M059J (cell line): ENCODE measurements around the gene FBXO42. TPM values are rescaled to one million over a fixed set of nuclear protein-coding genes. Genes with fewer than 3 reads are reported as not detected.

Experiments
- DNase-seq: peaks from one replicate; pipeline ENCODE4 v3.0.0-alpha.2; 2012; ENCODE audit warnings: low read depth
- total RNA-seq: library from RNA; depleted of rRNA; stranded (reverse); fragments of >200 nt; shearing (Covaris generic); gene quantifications from 2 replicates; pipeline ENCODE4 v1.2.3, GENCODE V29; 2014

Gene FBXO42
- total RNA-seq, 1 experiment from 2014 or later = 29.2 TPM

- no peak for DNase-seq
These were observed 25.4 kb downstream of the FBXO42 start for GRCh38 chr1:16326833-16327404.

GRCh38 chr1:16324456-16324890 is 27.8 kb downstream of the FBXO42 start:
- peak; percentile 91 for DNase-seq

GRCh38 chr1:16321176-16321867 is 31.0 kb downstream of the FBXO42 start:
- DNase-seq = no peak

- DNase-seq = no peak
These were observed 33.7 kb downstream of the FBXO42 start for GRCh38 chr1:16318555-16318954.

- DNase-seq = no peak
These were observed 36.8 kb downstream of the FBXO42 start for GRCh38 chr1:16315437-16315836.

GRCh38 chr1:16307222-16307621 is 45.1 kb downstream of the FBXO42 start:
- no peak for DNase-seq

GRCh38 chr1:16302709-16303627 is 49.3 kb downstream of the FBXO42 start:
- DNase-seq = no peak

- no peak for DNase-seq
These were observed 51.8 kb downstream of the FBXO42 start for GRCh38 chr1:16300436-16300835.

GRCh38 chr1:16298653-16299052 is 53.6 kb downstream of the FBXO42 start:
- no peak for DNase-seq

- peak; percentile 21 for DNase-seq
These were observed 55.6 kb downstream of the FBXO42 start for GRCh38 chr1:16296643-16297042.

- no peak for DNase-seq
These were observed 57.8 kb downstream of the FBXO42 start for GRCh38 chr1:16294219-16295212.

GRCh38 chr1:16293538-16293937 is 58.7 kb downstream of the FBXO42 start:
- DNase-seq = no peak

GRCh38 chr1:16292739-16293138 is 59.5 kb downstream of the FBXO42 start:
- DNase-seq = no peak

- no peak for DNase-seq
These were observed 62.3 kb downstream of the FBXO42 start for GRCh38 chr1:16289959-16290358.

- no peak for DNase-seq
These were observed 66.2 kb downstream of the FBXO42 start for GRCh38 chr1:16286122-16286521.

GRCh38 chr1:16281765-16282164 is 70.5 kb downstream of the FBXO42 start:
- no peak for DNase-seq

GRCh38 chr1:16279186-16279585 is 73.1 kb downstream of the FBXO42 start:
- no peak for DNase-seq

- no peak for DNase-seq
These were observed 75.8 kb downstream of the FBXO42 start for GRCh38 chr1:16276302-16277030.

- DNase-seq = peak; percentile 79
These were observed 76.7 kb downstream of the FBXO42 start for GRCh38 chr1:16275591-16275990.

- DNase-seq = no peak
These were observed 84.5 kb downstream of the FBXO42 start for GRCh38 chr1:16267690-16268180.
